Measurements from ENCODE around the gene THSD7A.
A peak's percentile ranks its signal among the peaks of the same experiment; 100 is the strongest.

The THSD7A gene

GRCh38 chr7:11471255-11471654 is 360.7 kb downstream of the THSD7A start:
- H3K9me3 ChIP-seq (ENCODE audit: control extremely low read depth in 1 of 5, control insufficient read depth in 4 of 5, insufficient read depth in 2 of 5, low read depth in 1 of 5, low read length in 4 of 5): no peaks in the 10 kb centered on the region
- no peak overlapping the region for H3K4me3 ChIP-seq (ENCODE audit: control insufficient read depth in 1 of 7, extremely low read depth in 1 of 7, insufficient read depth in 4 of 7, low read depth in 2 of 7, low read length in 6 of 7)
- peaks cover 0 to 2% (median 0%) of the 10 kb centered on the region in 4 experiments for H3K36me3 ChIP-seq (ENCODE audit: control insufficient read depth in 4 of 4, insufficient read depth in 4 of 4, low read length in 3 of 4)
- H3K27ac ChIP-seq (ENCODE audit: insufficient read depth in 1 of 2, low read depth in 1 of 2, low read length in 2 of 2, poor library complexity in 1 of 2, severe bottlenecking in 2 of 2): no peak overlapping the region
- POLR2A ChIA-PET: no interaction called here
- no CpG with 5 or more reads among the region's 1 CpG for WGBS (ENCODE audit: insufficient coverage)
- no peaks in the 10 kb centered on the region for H3K27me3 ChIP-seq (replicated peaks in 2 of 5; ENCODE audit: control insufficient read depth in 4 of 5, insufficient read depth in 5 of 5, low read length in 4 of 5)
- CTCF ChIA-PET: no interaction called here
- DNase-seq: no peak
- H3K4me1 ChIP-seq (ENCODE audit: control extremely low read depth in 1 of 4, control insufficient read depth in 4 of 4, insufficient read depth in 4 of 4, low read length in 3 of 4): no peaks in the 10 kb centered on the region

DNA sequence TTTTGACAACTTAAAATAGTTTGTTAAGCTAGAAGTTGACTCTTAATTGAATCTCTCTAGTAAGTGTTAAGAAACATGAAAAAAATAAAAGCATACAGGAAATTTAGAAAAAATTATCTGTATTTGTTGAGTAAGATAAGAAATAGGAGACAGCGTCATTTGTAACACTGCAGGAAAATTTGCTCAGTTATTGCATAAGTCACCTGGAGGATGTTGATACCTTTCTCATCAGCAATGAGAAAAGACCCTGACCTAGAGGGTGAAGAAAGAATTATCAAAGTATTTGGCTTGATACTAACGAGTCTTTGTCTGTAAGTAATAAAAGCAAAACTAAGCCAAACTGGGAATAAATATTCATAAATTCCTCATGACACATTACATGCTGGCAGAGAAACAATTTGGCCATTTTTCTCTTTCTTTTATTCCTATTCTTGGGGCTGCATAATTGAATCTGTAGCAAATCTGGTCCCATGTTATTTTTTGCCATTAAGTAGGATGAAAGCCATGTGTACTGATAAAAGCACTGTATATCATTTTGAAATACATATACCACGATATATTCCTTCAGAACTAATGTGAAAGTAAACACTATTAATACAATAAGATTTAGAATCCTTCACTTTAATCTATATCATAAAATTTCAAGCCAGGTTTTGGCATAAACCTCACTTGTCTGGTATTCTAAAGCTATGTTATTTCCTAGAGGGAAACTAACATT is 362.8 kb downstream of the THSD7A start:
- no peaks in the 10 kb centered on the region for H3K9me3 ChIP-seq (ENCODE audit: control extremely low read depth in 1 of 5, control insufficient read depth in 4 of 5, insufficient read depth in 2 of 5, low read depth in 1 of 5, low read length in 4 of 5)
- POLR2A ChIA-PET: no interaction called here
- no peak for DNase-seq
- no peaks in the 10 kb centered on the region for H3K4me1 ChIP-seq (ENCODE audit: control extremely low read depth in 1 of 4, control insufficient read depth in 4 of 4, insufficient read depth in 4 of 4, low read length in 3 of 4)
- CTCF ChIA-PET: no interaction called here
- no peak overlapping the region for H3K27ac ChIP-seq (ENCODE audit: insufficient read depth in 1 of 2, low read depth in 1 of 2, low read length in 2 of 2, poor library complexity in 1 of 2, severe bottlenecking in 2 of 2)
- H3K36me3 ChIP-seq (ENCODE audit: control insufficient read depth in 4 of 4, insufficient read depth in 4 of 4, low read length in 3 of 4): peaks cover 0 to 2% (median 0%) of the 10 kb centered on the region in 4 experiments
- H3K27me3 ChIP-seq (replicated peaks in 2 of 5; ENCODE audit: control insufficient read depth in 4 of 5, insufficient read depth in 5 of 5, low read length in 4 of 5): no peaks in the 10 kb centered on the region
- 63% methylated on average over 1 of the region's 3 CpGs for WGBS (ENCODE audit: insufficient coverage)
- no peak overlapping the region for H3K4me3 ChIP-seq (ENCODE audit: control insufficient read depth in 1 of 7, extremely low read depth in 1 of 7, insufficient read depth in 4 of 7, low read depth in 2 of 7, low read length in 6 of 7)

- CTCF ChIA-PET: no interaction called here
- Histone ChIP-seq H3K27ac (ENCODE audit: insufficient read depth in 1 of 2, low read depth in 1 of 2, low read length in 2 of 2, poor library complexity in 1 of 2, severe bottlenecking in 2 of 2) (no peak overlapping the region), H3K36me3 (ENCODE audit: control insufficient read depth in 4 of 4, insufficient read depth in 4 of 4, low read length in 3 of 4) (no peaks in the 10 kb centered on the region), H3K9me3 (ENCODE audit: control extremely low read depth in 1 of 5, control insufficient read depth in 4 of 5, insufficient read depth in 2 of 5, low read depth in 1 of 5, low read length in 4 of 5) (no peaks in the 10 kb centered on the region), H3K4me3 (ENCODE audit: control insufficient read depth in 1 of 7, extremely low read depth in 1 of 7, insufficient read depth in 4 of 7, low read depth in 2 of 7, low read length in 6 of 7) (no peak overlapping the region), H3K4me1 (ENCODE audit: control extremely low read depth in 1 of 4, control insufficient read depth in 4 of 4, insufficient read depth in 4 of 4, low read length in 3 of 4) (no peaks in the 10 kb centered on the region), H3K27me3 (replicated peaks in 2 of 5; ENCODE audit: control insufficient read depth in 4 of 5, insufficient read depth in 5 of 5, low read length in 4 of 5) (no peaks in the 10 kb centered on the region)
- WGBS (ENCODE audit: insufficient coverage): 97% methylated on average over 9 of the region's 10 CpGs
- POLR2A ChIA-PET: no interaction called here
- DNase-seq: no peak
Observed at GRCh38 chr7:11466517-11467105, 365.4 kb downstream of the THSD7A start.

DNA sequence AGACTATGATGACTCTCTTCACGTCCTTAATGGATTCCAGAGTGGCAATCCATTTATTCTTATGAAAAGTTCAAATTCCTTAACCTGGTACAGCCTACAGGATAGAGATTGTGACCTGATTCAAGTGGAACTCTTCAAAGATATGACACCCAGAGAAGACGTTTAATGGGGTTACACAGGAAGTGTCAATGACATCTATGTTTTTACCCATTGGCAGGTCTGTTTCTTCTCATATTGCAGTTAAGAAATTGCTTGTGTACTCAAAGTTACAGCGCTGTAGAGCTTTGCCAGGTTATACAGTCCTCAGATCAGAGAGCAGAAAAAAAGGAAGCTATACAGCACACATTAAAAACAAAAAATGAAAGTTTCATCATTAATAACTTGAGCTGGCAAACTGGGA is 367.4 kb downstream of the THSD7A start:
- Histone ChIP-seq H3K9me3 (ENCODE audit: control extremely low read depth in 1 of 5, control insufficient read depth in 4 of 5, insufficient read depth in 2 of 5, low read depth in 1 of 5, low read length in 4 of 5) (no peaks in the 10 kb centered on the region), H3K36me3 (ENCODE audit: control insufficient read depth in 4 of 4, insufficient read depth in 4 of 4, low read length in 3 of 4) (no peaks in the 10 kb centered on the region), H3K4me3 (ENCODE audit: control insufficient read depth in 1 of 7, extremely low read depth in 1 of 7, insufficient read depth in 4 of 7, low read depth in 2 of 7, low read length in 6 of 7) (no peak overlapping the region), H3K4me1 (ENCODE audit: control extremely low read depth in 1 of 4, control insufficient read depth in 4 of 4, insufficient read depth in 4 of 4, low read length in 3 of 4) (no peaks in the 10 kb centered on the region), H3K27ac (ENCODE audit: insufficient read depth in 1 of 2, low read depth in 1 of 2, low read length in 2 of 2, poor library complexity in 1 of 2, severe bottlenecking in 2 of 2) (no peak overlapping the region), H3K27me3 (replicated peaks in 2 of 5; ENCODE audit: control insufficient read depth in 4 of 5, insufficient read depth in 5 of 5, low read length in 4 of 5) (no peaks in the 10 kb centered on the region)
- ChIA-PET POLR2A (no interaction called here), CTCF (no interaction called here)
- DNase-seq: no peak
- WGBS (ENCODE audit: insufficient coverage): 100% methylated on average over 1 of the region's 3 CpGs

GRCh38 chr7:11461946-11462345 is 370.1 kb downstream of the THSD7A start:
- H3K4me3 ChIP-seq (ENCODE audit: control insufficient read depth in 1 of 7, extremely low read depth in 1 of 7, insufficient read depth in 4 of 7, low read depth in 2 of 7, low read length in 6 of 7): no peak overlapping the region
- H3K27ac ChIP-seq (ENCODE audit: insufficient read depth in 1 of 2, low read depth in 1 of 2, low read length in 2 of 2, poor library complexity in 1 of 2, severe bottlenecking in 2 of 2): no peak overlapping the region
- no peaks in the 10 kb centered on the region for H3K27me3 ChIP-seq (replicated peaks in 2 of 5; ENCODE audit: control insufficient read depth in 4 of 5, insufficient read depth in 5 of 5, low read length in 4 of 5)
- no peak for DNase-seq
- no peaks in the 10 kb centered on the region for H3K9me3 ChIP-seq (ENCODE audit: control extremely low read depth in 1 of 5, control insufficient read depth in 4 of 5, insufficient read depth in 2 of 5, low read depth in 1 of 5, low read length in 4 of 5)
- 98% methylated on average over 6 of the region's 6 CpGs for WGBS (ENCODE audit: insufficient coverage)
- H3K4me1 ChIP-seq (ENCODE audit: control extremely low read depth in 1 of 4, control insufficient read depth in 4 of 4, insufficient read depth in 4 of 4, low read length in 3 of 4): no peaks in the 10 kb centered on the region
- POLR2A ChIA-PET: no interaction called here
- CTCF ChIA-PET: interaction anchor here (1.1 kb wide), 1 partner anchor 35 kb away, joined by 4 read pairs; no protein-coding TSS in a partner anchor
- no peaks in the 10 kb centered on the region for H3K36me3 ChIP-seq (ENCODE audit: control insufficient read depth in 4 of 4, insufficient read depth in 4 of 4, low read length in 3 of 4)

DNA sequence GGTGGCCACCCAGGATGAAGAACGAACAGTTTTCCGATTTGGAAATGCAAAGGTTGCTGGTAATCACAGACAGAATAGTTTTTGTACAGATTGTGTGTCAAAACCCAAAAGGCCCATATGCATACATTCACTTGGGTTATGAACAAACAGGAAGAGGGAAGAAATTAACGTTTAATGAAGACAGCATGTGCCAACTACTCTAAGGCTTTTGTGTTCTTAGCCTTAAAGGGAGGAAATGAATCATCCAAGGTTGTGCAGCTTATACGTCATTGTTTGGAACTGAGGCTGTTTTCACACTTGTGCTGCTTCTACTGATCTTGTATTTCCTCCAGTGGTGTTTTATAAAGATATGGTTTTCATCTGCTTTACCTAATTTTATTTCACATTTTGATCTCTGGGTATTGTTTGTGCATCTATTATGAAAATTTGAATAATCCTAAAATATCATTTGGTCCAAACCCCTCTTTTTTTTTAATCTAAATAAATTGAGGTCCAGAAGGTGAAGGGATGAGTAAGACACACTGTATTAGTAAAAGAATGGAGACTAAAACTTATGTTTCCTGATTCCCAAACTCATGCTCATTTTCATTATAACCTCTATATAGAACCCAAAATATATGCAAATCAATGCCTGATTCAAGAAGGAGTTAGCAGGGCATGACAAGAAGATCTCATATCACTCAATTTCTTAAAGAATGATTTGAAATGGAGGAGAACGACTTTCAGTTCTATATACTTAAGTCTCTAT is 373.1 kb downstream of the THSD7A start:
- Histone ChIP-seq H3K27ac (ENCODE audit: insufficient read depth in 1 of 2, low read depth in 1 of 2, low read length in 2 of 2, poor library complexity in 1 of 2, severe bottlenecking in 2 of 2) (no peak overlapping the region), H3K27me3 (replicated peaks in 2 of 5; ENCODE audit: control insufficient read depth in 4 of 5, insufficient read depth in 5 of 5, low read length in 4 of 5) (no peaks in the 10 kb centered on the region), H3K36me3 (ENCODE audit: control insufficient read depth in 4 of 4, insufficient read depth in 4 of 4, low read length in 3 of 4) (no peaks in the 10 kb centered on the region), H3K4me1 (ENCODE audit: control extremely low read depth in 1 of 4, control insufficient read depth in 4 of 4, insufficient read depth in 4 of 4, low read length in 3 of 4) (no peaks in the 10 kb centered on the region), H3K4me3 (ENCODE audit: control insufficient read depth in 1 of 7, extremely low read depth in 1 of 7, insufficient read depth in 4 of 7, low read depth in 2 of 7, low read length in 6 of 7) (no peak overlapping the region), H3K9me3 (ENCODE audit: control extremely low read depth in 1 of 5, control insufficient read depth in 4 of 5, insufficient read depth in 2 of 5, low read depth in 1 of 5, low read length in 4 of 5) (no peaks in the 10 kb centered on the region)
- POLR2A ChIA-PET: no interaction called here
- CTCF ChIA-PET: no interaction called here
- 50% methylated on average over 2 of the region's 5 CpGs for WGBS (ENCODE audit: insufficient coverage)
- peak; percentile 0 to 43 (median 23) for DNase-seq

DNA sequence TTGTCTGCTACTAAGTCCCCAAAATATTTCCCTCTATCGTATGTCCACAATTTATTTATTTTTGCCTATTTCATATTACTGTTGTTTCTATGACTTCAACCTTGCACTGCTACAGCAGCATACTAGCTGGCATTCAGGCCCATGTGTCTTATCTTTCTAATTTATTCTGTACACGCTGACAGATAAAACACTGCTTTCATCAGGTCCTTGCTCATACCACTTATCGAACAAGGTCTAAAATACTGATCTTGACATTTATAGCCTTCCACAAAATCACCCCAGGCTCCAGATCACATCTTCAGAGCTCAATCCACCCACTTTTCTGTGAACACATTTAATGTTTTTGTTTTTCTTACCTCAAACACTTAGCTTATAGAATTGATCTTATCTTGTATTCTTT is 374.6 kb downstream of the THSD7A start:
- no peaks in the 10 kb centered on the region for H3K36me3 ChIP-seq (ENCODE audit: control insufficient read depth in 4 of 4, insufficient read depth in 4 of 4, low read length in 3 of 4)
- no peaks in the 10 kb centered on the region for H3K9me3 ChIP-seq (ENCODE audit: control extremely low read depth in 1 of 5, control insufficient read depth in 4 of 5, insufficient read depth in 2 of 5, low read depth in 1 of 5, low read length in 4 of 5)
- CTCF ChIA-PET: no interaction called here
- no peak for DNase-seq
- no peak overlapping the region for H3K4me3 ChIP-seq (ENCODE audit: control insufficient read depth in 1 of 7, extremely low read depth in 1 of 7, insufficient read depth in 4 of 7, low read depth in 2 of 7, low read length in 6 of 7)
- POLR2A ChIA-PET: no interaction called here
- H3K27me3 ChIP-seq (replicated peaks in 2 of 5; ENCODE audit: control insufficient read depth in 4 of 5, insufficient read depth in 5 of 5, low read length in 4 of 5): no peaks in the 10 kb centered on the region
- H3K27ac ChIP-seq (ENCODE audit: insufficient read depth in 1 of 2, low read depth in 1 of 2, low read length in 2 of 2, poor library complexity in 1 of 2, severe bottlenecking in 2 of 2): no peak overlapping the region
- no peaks in the 10 kb centered on the region for H3K4me1 ChIP-seq (ENCODE audit: control extremely low read depth in 1 of 4, control insufficient read depth in 4 of 4, insufficient read depth in 4 of 4, low read length in 3 of 4)
- WGBS (ENCODE audit: insufficient coverage): 100% methylated on average over 2 of the region's 3 CpGs

Data from common myeloid progenitor, CD34-positive (primary cell).